ENCODE data around the gene PLEKHH1.

DNA sequence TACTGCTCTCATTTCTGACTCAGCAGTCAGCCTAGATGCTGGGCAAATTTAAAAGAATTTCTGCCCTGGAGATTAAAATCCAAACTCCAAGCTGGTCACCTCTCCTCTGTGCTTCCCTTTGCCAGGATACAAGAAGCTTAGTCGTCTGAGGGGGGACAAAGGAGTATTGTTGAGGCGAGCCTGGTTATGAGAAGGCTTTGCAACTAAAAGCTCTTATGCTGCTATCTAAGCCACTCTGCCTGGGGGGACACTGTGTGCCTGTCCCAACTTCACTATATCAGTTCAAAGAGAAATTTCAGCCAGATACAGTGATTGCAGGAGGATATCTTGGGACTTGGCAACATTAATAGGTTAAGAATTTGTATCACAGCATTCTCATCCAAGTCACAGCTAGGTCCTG is 10.8 kb upstream of the PLEKHH1 start:
- TF ChIP-seq, protein P1, sequence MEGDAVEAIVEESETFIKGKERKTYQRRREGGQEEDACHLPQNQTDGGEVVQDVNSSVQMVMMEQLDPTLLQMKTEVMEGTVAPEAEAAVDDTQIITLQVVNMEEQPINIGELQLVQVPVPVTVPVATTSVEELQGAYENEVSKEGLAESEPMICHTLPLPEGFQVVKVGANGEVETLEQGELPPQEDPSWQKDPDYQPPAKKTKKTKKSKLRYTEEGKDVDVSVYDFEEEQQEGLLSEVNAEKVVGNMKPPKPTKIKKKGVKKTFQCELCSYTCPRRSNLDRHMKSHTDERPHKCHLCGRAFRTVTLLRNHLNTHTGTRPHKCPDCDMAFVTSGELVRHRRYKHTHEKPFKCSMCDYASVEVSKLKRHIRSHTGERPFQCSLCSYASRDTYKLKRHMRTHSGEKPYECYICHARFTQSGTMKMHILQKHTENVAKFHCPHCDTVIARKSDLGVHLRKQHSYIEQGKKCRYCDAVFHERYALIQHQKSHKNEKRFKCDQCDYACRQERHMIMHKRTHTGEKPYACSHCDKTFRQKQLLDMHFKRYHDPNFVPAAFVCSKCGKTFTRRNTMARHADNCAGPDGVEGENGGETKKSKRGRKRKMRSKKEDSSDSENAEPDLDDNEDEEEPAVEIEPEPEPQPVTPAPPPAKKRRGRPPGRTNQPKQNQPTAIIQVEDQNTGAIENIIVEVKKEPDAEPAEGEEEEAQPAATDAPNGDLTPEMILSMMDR (IDR thresholded peaks at IDR 0.05) = no peak
- no peak for TF ChIP-seq POLR2A (IDR thresholded peaks at IDR 0.05)
- no peak for TF ChIP-seq POLR2AphosphoS5 (IDR thresholded peaks at IDR 0.05)
- TF ChIP-seq EP300 (IDR thresholded peaks at IDR 0.05; ENCODE audit: low read depth) = no peak

Data from transverse colon (tissue), 4 donors.